ENCODE results near the gene JAK1.
A peak's percentile ranks its signal among the peaks of the same experiment; 100 is the strongest.
"Not testable (repeated sequence)": the region's sequence is repeated elsewhere in the genome, so short reads cannot be mapped to it uniquely, and the experiment has no call there.

The JAK1 gene

DNA sequence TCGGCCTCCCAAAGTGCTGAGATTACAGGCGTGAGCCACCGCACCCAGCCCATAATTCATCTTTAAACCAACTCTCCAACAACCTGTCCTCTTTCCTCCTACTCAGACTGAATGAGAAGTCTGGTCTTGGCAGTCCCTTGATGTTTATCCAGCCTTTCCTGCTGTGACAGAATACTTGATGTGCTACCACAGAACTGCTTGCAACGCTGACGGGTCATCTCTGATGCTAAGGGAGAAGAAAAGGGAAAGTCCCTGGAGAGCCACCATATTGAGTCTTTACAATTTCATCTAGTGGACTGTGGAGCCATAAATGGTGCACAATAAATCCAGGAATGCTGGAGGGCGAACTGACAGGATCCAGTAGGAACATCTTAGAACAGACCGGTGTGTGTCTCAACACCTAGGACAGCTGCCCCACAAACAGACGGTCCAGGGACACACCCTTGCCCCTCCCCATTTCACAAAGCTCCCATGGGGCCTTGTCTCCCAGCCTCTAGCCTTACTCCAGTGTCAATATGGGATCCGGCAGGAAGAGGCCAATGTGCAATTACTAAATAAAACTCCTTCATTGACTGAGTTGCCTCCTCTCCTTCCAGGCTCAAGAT, 30.7 kb downstream of the JAK1 start:
- in situ Hi-C loops (cut with MboI; ENCODE audit: low pct_unique_long_range_greater_than_20kb, low sequenced_read_pairs, unreplicated experiment): no loop called here
- DNase-seq (ENCODE audit: low spot score): no peak
- TF ChIP-seq, protein P1, sequence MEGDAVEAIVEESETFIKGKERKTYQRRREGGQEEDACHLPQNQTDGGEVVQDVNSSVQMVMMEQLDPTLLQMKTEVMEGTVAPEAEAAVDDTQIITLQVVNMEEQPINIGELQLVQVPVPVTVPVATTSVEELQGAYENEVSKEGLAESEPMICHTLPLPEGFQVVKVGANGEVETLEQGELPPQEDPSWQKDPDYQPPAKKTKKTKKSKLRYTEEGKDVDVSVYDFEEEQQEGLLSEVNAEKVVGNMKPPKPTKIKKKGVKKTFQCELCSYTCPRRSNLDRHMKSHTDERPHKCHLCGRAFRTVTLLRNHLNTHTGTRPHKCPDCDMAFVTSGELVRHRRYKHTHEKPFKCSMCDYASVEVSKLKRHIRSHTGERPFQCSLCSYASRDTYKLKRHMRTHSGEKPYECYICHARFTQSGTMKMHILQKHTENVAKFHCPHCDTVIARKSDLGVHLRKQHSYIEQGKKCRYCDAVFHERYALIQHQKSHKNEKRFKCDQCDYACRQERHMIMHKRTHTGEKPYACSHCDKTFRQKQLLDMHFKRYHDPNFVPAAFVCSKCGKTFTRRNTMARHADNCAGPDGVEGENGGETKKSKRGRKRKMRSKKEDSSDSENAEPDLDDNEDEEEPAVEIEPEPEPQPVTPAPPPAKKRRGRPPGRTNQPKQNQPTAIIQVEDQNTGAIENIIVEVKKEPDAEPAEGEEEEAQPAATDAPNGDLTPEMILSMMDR (IDR thresholded peaks at IDR 0.05; ENCODE audit: extremely low read depth, insufficient read depth, missing control alignments): no peak

DNA sequence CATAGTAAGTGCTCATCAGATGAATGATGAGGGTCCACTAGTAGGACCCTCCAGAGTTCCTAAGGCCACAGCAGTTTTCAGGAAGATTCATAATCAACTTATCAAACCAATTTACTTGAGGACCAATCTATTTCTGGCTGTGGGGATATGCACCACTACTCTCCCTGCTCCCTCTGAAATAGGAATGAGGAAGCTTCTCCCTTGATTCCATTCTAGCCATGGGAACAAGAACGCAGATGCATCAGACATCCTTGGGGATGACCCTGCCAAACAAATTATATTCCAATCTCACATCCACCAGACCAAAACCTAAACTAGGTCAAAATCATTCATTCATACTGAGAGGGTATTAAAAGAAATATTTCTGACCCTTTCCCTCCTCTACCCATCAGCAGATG, 31.5 kb downstream of the JAK1 start:
- DNase-seq (ENCODE audit: low spot score): no peak
- TF ChIP-seq, protein P1 (IDR thresholded peaks at IDR 0.05; ENCODE audit: extremely low read depth, insufficient read depth, missing control alignments): no peak
- in situ Hi-C loops (cut with MboI; ENCODE audit: low pct_unique_long_range_greater_than_20kb, low sequenced_read_pairs, unreplicated experiment): no loop called here

DNA sequence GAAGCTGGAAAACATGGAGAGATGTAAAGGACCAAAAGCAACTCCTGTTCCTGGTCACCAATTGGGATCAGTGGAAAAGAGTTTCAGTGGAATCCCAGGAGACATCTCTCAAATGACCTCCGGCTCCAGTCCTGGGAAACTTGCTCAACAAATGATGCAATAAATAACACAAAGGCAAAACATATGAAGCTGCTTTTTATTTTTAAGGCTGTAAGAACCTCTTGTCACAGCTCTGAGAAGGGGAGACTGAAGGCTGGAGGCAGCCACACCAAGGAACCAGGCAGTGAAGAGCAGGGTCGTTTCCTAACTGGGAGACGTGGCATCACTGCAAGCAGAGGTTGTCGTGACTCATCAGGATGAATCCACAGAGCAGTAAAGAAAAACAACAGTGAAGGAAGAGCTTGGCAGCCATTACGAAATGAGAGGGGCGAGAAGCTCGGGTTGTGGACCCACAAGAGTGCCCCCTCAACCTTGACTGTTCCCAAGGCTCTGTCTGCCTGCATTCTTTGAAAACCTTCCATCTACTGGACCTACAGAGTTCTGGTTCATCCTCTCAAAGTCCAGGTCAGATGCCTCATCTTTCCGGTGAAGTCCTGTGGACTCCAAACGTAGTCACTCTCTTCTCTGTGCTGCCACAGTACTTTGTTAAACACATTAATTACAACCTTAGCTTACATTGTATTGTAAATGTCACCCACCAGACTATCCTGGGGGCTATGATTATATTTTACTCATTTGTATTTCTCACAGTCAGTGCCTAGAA, 32.1 kb downstream of the JAK1 start:
- in situ Hi-C loops (cut with MboI; ENCODE audit: low pct_unique_long_range_greater_than_20kb, low sequenced_read_pairs, unreplicated experiment): no loop called here
- no peak for DNase-seq (ENCODE audit: low spot score)
- TF ChIP-seq, protein P1 (IDR thresholded peaks at IDR 0.05; ENCODE audit: extremely low read depth, insufficient read depth, missing control alignments): no peak

DNA sequence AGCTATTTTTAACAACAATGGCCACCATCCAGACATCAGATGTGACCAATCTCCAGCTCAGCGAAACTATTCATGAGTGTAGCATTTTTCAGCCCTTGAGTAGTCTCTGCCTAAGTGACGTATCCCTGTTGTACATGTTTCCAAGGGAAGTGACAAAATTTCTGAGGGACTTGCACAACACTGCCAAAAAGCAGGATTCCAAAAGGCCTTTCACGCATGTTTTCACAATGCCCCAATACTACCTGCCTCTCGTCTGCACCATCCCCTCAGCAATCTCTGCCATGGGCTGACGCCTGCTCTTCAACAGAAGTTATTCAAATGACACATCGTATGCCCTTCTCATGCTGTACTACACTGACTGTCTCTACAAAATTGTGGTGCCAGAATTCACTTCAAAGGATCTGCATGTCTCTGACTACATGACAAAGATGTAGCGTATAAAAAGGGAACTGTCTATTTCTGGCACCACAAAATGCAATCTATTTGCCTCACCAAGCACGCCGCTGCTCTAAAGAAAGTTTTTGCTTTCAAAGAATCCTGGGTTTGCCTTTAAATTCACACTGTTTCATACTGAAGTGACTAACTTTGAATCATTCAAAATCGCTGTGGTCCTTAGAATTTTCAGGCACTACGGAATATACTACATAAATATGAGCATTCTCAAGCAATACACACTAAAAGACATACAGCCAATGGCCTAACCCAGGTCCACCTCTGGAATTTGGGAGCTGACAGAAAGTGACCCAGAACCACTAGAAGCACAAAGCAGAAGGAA, 32.9 kb downstream of the JAK1 start:
- in situ Hi-C loops (cut with MboI; ENCODE audit: low pct_unique_long_range_greater_than_20kb, low sequenced_read_pairs, unreplicated experiment): no loop called here
- peak; percentile 17 for DNase-seq (ENCODE audit: low spot score)
- TF ChIP-seq, protein P1 (IDR thresholded peaks at IDR 0.05; ENCODE audit: extremely low read depth, insufficient read depth, missing control alignments): no peak

DNA sequence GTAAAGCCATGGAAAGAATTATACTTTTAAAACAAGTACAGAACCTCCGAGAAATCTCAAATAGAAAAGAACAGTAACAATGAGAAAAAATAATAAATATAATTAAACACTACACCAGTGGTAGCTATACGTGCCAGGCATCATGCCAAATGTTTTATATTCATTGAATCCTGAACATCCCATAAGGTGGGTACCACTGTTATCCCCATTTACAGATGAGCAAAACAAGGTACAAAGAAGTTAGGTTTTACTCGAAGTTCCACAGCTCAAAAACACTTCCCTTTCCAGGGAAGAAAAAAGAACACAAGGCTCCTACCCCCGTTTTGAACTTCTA, 33.4 kb downstream of the JAK1 start:
- TF ChIP-seq, protein P1 (IDR thresholded peaks at IDR 0.05; ENCODE audit: extremely low read depth, insufficient read depth, missing control alignments): no peak
- in situ Hi-C loops (cut with MboI; ENCODE audit: low pct_unique_long_range_greater_than_20kb, low sequenced_read_pairs, unreplicated experiment): no loop called here

DNA sequence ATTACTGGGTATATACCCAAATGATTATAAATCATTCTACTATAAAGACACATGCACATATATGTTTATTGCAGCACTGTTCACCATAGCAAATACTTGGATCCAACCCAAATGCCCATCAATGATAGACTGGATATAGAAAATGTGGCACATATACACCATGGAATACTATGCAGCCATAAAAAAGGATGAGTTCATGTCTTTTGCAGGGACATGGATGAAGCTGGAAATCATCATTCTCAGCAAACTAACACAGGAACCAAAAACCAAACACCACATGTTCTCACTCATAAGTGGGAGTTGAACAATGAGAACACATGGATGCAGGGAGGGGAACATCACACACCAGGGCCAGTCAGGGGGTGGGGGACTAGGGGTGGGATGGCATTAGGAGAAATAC, 35.7 kb downstream of the JAK1 start:
- in situ Hi-C loops (cut with MboI; ENCODE audit: low pct_unique_long_range_greater_than_20kb, low sequenced_read_pairs, unreplicated experiment); DNase-seq (ENCODE audit: low spot score): not testable (repeated sequence)

More for the DNA sequence above, 33.4 kb downstream of the JAK1 start:
- DNase-seq (ENCODE audit: low spot score): no peak

DNA sequence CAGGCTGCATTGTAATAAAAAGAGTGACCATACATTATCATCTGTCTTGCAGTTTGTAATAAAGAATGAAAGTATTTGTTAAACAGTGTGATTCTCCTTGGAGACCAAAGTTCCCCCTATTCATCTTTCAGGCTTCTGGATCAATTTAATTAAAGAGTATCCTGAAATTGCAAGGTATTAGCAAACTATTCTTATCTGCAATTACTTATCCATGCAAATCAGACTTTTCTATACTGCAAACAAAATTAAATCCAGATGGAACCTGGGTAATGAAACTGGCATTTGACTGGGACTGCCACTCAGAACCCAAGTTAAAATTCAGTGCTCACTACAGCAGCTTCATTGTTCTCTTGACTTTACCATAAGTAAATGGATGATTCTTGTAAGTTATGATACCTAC, 37.1 kb downstream of the JAK1 start:
- DNase-seq (ENCODE audit: low spot score): no peak
- TF ChIP-seq, protein P1 (IDR thresholded peaks at IDR 0.05; ENCODE audit: extremely low read depth, insufficient read depth, missing control alignments): no peak
- in situ Hi-C loops (cut with MboI; ENCODE audit: low pct_unique_long_range_greater_than_20kb, low sequenced_read_pairs, unreplicated experiment): no loop called here

Measured in GM13977 (cell line).